Measurements from ENCODE around the gene TBC1D8. TPM values are rescaled to one million over a fixed set of nuclear protein-coding genes. Genes with fewer than 3 reads are reported as not detected.

TBC1D8 gene
- total RNA-seq, 4 donors from 2014 or later, result 22.2 to 68.0 (median 31.9) TPM

GRCh38 chr2:101002562-101003277, 148.5 kb downstream of the TBC1D8 start:
- ATAC-seq (ENCODE audit: low FRiP score) (no peak), DNase-seq (ENCODE audit: low spot score) (no peak)
- TF ChIP-seq CTCF (IDR thresholded peaks at IDR 0.05), result no peak

GRCh38 chr2:101001691-101002561, 149.3 kb downstream of the TBC1D8 start, which contains the start of gene RPL31:
RPL31 (plus strand) TSS chr2:101002289; CDS start chr2:101002702, 413 bp downstream.
- ATAC-seq (ENCODE audit: low FRiP score), result peak; percentile 95
- DNase-seq (ENCODE audit: low spot score), result peak; percentile 89
- no peak for TF ChIP-seq CTCF (IDR thresholded peaks at IDR 0.05)

GRCh38 chr2:100999995-101000394, 151.2 kb downstream of the TBC1D8 start:
- ATAC-seq (ENCODE audit: low FRiP score) (no peak), DNase-seq (ENCODE audit: low spot score) (no peak)
- TF ChIP-seq CTCF (IDR thresholded peaks at IDR 0.05), result no peak

- TF ChIP-seq CTCF (IDR thresholded peaks at IDR 0.05), result no peak
- no peak for DNase-seq (ENCODE audit: low spot score)
- ATAC-seq (ENCODE audit: low FRiP score), result no peak
Observed at GRCh38 chr2:100998235-100998573, 153.0 kb downstream of the TBC1D8 start.

- TF ChIP-seq CTCF (IDR thresholded peaks at IDR 0.05), result no peak
- ATAC-seq (ENCODE audit: low FRiP score), result no peak
- DNase-seq (ENCODE audit: low spot score), result no peak
Observed at GRCh38 chr2:100997509-100998234, 153.5 kb downstream of the TBC1D8 start.

GRCh38 chr2:100995309-100996075, 155.7 kb downstream of the TBC1D8 start:
- DNase-seq (ENCODE audit: low spot score) (no peak), ATAC-seq (ENCODE audit: low FRiP score) (no peak)
- TF ChIP-seq CTCF (IDR thresholded peaks at IDR 0.05), result no peak
